DMS53 treated with DMSO at 0.1 percent for 48 hours (cell line): ENCODE data around the gene PPP1R3F.
"Not testable (repeated sequence)": the region's sequence is repeated elsewhere in the genome, so short reads cannot be mapped to it uniquely, and the experiment has no call there.

Experiments used
- DNase-seq: peaks from one replicate; lab custom pipeline; 2025; ENCODE audit not compliant: unreplicated experiment; lab: John Stamatoyannopoulos, UW

The PPP1R3F gene

DNA sequence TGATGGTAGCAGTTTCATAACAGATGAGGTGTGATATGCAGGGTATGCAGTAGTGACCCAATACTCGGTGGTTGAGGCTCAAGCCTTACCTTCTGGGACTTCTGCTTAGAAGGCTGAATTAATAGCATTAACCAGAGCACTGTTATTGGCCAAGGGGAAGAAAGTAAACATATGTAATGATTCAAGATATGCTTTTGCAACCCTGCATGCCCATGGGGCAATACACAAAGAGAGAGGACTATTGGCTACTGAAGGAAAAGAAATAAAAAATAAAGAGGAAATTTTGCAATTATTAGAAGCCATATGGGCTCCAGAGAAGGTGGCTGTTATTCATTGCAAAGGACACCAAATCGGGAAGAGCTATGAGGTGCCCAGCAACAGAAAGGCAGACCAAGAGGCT, 42.6 kb downstream of the PPP1R3F start:
- DNase-seq, result no peak

DNA sequence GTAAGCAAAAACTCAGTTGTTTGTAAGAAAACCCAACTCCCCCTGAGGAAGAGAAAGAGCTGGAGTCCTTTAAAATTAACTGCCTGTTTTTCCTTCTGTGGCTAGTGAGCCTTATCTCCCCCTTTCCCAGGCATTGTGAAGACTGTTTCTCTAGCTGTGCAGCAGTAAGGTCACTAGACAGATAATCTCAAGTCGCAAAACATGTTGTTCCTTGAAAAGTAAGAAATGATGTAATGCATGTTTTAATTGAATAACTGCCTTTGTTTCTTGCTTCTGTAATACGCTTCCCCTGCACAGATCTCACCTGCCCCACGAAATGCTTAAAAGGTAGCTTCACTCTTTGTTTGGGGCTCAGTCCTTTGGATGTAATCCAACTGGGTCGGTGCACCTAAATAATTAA, 46.5 kb downstream of the PPP1R3F start:
- DNase-seq, result no peak

DNA sequence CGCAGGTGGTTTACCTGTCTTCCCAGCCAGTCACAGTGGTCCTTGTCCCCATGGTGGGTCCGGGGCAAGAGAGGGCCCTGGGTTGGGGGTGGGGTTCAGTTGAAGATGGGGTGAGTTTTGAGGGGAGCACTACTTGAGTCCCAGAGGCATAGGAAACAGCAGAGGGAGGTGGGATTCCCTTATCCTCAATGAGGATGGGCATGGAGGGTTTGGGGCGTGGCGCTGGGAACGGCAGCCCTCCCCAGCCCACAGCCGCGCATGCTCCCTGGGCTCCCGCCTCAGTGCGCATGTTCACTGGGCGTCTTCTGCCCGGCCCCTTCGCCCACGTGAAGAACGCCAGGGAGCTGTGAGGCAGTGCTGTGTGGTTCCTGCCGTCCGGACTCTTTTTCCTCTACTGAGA, 52.1 kb downstream of the PPP1R3F start, which contains the start of gene GAGE12J:
GAGE12J (plus strand) TSS at position 301 of the 400 bp plus-strand sequence. CDS start 1,157 bp downstream, outside the sequence.
- not testable (repeated sequence) for DNase-seq

DNA sequence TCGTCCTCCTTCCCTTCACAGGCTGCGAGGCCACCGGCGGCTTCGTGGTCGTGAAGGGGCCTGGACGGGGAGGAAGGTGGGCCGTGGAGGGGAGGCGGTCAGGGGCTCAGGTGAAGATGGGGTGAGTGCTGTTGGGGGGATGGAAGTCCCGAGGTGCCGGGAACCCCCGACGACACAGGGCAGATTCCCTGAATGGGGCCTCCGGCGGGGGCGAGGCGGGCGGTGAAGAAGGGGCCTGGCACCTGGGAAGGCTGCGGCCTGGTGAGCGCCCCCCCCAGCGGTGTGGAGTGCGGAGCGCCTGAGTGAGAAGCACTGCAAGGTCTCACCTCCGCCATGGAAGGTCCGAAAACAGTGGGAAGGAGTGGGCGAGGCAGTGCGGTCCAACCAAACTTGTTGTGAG, 52.7 kb downstream of the PPP1R3F start:
- DNase-seq, result not testable (repeated sequence)

DNA sequence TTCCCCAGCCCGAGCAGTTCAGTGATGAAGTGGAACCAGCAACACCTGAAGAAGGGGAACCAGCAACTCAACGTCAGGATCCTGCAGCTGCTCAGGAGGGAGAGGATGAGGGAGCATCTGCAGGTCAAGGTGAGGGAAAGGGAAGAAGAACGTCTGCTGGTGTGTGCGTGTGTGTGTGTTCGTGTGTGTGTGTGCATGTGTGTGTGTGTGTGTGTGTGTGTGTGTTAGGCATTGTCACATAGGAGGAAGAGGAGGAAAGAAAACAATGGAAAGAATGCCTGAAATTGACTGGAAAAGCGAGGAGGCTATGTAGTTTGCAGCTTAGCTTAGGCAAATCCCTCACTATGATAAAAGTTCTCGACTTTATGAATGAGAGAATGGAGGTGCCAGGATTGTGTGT, 54.1 kb downstream of the PPP1R3F start:
- DNase-seq, result not testable (repeated sequence)

DNA sequence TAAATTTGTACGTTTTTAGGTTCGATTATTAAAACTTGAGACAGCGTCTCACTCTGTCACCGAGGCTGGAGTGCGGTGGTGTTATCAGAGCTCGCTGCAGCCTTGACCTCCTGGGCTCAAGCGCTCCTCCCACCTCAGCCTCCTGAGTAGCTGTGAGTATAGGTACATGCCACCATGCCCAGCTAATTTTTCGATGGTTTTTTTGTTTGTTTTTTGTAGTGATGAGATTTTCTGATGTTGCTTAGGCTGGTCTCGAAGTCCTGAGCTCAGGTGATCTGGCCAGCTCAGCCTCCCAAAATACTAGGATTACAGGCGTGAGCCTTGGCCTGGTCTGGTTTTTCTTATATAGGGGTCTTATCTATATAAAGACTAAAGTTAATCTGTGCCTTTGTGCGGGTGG, 60.8 kb downstream of the PPP1R3F start:
- not testable (repeated sequence) for DNase-seq

DNA sequence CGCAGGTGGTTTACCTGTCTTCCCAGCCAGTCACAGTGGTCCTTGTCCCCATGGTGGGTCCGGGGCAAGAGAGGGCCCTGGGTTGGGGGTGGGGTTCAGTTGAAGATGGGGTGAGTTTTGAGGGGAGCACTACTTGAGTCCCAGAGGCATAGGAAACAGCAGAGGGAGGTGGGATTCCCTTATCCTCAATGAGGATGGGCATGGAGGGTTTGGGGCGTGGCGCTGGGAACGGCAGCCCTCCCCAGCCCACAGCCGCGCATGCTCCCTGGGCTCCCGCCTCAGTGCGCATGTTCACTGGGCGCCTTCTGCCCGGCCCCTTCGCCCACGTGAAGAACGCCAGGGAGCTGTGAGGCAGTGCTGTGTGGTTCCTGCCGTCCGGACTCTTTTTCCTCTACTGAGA, 61.7 kb downstream of the PPP1R3F start, which contains the start of gene GAGE13:
GAGE13 (plus strand) TSS at position 301 of the 400 bp plus-strand sequence. CDS start 1,156 bp downstream, outside the sequence.
- not testable (repeated sequence) for DNase-seq

DNA sequence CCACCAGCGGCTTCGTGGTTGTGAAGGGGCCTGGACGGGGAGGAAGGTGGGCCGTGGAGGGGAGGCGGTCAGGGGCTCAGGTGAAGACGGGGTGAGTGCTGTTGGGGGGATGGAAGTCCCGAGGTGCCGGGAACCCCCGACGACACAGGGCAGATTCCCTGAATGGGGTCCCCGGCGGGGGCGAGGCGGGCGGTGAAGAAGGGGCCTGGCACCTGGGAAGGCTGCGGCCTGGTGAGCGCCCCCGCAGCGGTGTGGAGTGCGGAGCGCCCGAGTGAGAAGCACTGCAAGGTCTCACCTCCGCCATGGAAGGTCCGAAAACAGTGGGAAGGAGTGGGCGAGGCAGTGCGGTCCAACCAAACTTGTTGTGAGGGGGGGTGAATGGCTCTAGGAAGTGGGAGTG, 62.2 kb downstream of the PPP1R3F start:
- DNase-seq, result not testable (repeated sequence)
